ENCODE results near the gene MED1.

- TF ChIP-seq CTCF (IDR thresholded peaks at IDR 0.05) (no peak), POLR2A (IDR thresholded peaks at IDR 0.05) (no peak)
Observed at GRCh38 chr17:39359994-39360393, 91.1 kb downstream of the MED1 start.
